Effector CD8-positive, alpha-beta T cell (primary cell): ENCODE data around the gene DCC.
"Not testable (repeated sequence)": the region's sequence is repeated elsewhere in the genome, so short reads cannot be mapped to it uniquely, and the experiment has no call there.

Experiments used
- DNase-seq: peaks from one replicate; lab custom pipeline; 2025; lab: John Stamatoyannopoulos, UW

The DCC gene

GRCh38 chr18:53511725-53512124 lies 1171.7 kb downstream of the DCC start:
- DNase-seq = not testable (repeated sequence)

GRCh38 chr18:53521068-53521467 lies 1181.1 kb downstream of the DCC start:
- no peak for DNase-seq

- DNase-seq = no peak
These were observed 1186.3 kb downstream of the DCC start for GRCh38 chr18:53526101-53526870.

GRCh38 chr18:53527365-53527764 lies 1187.4 kb downstream of the DCC start:
- DNase-seq = no peak

GRCh38 chr18:53531187-53531586 lies 1191.2 kb downstream of the DCC start:
- no peak for DNase-seq

- DNase-seq = no peak
These were observed 1191.9 kb downstream of the DCC start for GRCh38 chr18:53531896-53532295.

GRCh38 chr18:53534203-53534602 lies 1194.2 kb downstream of the DCC start:
- DNase-seq = no peak

- DNase-seq = no peak
These were observed 1194.7 kb downstream of the DCC start for GRCh38 chr18:53534695-53535094.

- DNase-seq = no peak
These were observed 1196.9 kb downstream of the DCC start for GRCh38 chr18:53536908-53537307.

- DNase-seq = no peak
These were observed 1201.9 kb downstream of the DCC start for GRCh38 chr18:53541924-53542323.

- no peak for DNase-seq
These were observed 1203.7 kb downstream of the DCC start for GRCh38 chr18:53543711-53544110.

- DNase-seq = no peak
These were observed 1204.9 kb downstream of the DCC start for GRCh38 chr18:53544917-53545316.

- DNase-seq = no peak
These were observed 1212.0 kb downstream of the DCC start for GRCh38 chr18:53551868-53552426.

- no peak for DNase-seq
These were observed 1213.0 kb downstream of the DCC start for GRCh38 chr18:53553030-53553429.

GRCh38 chr18:53556450-53556849 lies 1216.5 kb downstream of the DCC start:
- no peak for DNase-seq

- no peak for DNase-seq
These were observed 1220.5 kb downstream of the DCC start for GRCh38 chr18:53560546-53560945.

GRCh38 chr18:53566626-53567025 lies 1226.6 kb downstream of the DCC start:
- DNase-seq = no peak

- DNase-seq = no peak
These were observed 1228.1 kb downstream of the DCC start for GRCh38 chr18:53567929-53568574.
